ENCODE data around the gene HDAC3.

- TF ChIP-seq POLR2A (IDR thresholded peaks at IDR 0.05; ENCODE audit: borderline replicate concordance, extremely low read depth, insufficient read depth, insufficient read length) = no peak
- TF ChIP-seq CEBPB (IDR thresholded peaks at IDR 0.05; ENCODE audit: low read depth) = no peak
- TF ChIP-seq ZFX (IDR thresholded peaks at IDR 0.05) = no peak
- TF ChIP-seq EZH2 (IDR thresholded peaks at IDR 0.05) = no peak
- TF ChIP-seq ZNF274 (IDR thresholded peaks at IDR 0.05; ENCODE audit: low read depth, low read length) = no peak
- TF ChIP-seq YY1 (IDR thresholded peaks at IDR 0.05; ENCODE audit: extremely low read depth, insufficient replicate concordance, low read depth, low read length) = no peak
- TF ChIP-seq, protein P1, sequence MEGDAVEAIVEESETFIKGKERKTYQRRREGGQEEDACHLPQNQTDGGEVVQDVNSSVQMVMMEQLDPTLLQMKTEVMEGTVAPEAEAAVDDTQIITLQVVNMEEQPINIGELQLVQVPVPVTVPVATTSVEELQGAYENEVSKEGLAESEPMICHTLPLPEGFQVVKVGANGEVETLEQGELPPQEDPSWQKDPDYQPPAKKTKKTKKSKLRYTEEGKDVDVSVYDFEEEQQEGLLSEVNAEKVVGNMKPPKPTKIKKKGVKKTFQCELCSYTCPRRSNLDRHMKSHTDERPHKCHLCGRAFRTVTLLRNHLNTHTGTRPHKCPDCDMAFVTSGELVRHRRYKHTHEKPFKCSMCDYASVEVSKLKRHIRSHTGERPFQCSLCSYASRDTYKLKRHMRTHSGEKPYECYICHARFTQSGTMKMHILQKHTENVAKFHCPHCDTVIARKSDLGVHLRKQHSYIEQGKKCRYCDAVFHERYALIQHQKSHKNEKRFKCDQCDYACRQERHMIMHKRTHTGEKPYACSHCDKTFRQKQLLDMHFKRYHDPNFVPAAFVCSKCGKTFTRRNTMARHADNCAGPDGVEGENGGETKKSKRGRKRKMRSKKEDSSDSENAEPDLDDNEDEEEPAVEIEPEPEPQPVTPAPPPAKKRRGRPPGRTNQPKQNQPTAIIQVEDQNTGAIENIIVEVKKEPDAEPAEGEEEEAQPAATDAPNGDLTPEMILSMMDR (IDR thresholded peaks at IDR 0.05 in 2 of 3, conservative IDR thresholded peaks at IDR 0.05 in 1 of 3; ENCODE audit: borderline replicate concordance in 1 of 3, insufficient read depth in 1 of 3, low read depth in 2 of 3, low read length in 2 of 3) = no peak
- no peak for TF ChIP-seq SRF (IDR thresholded peaks at IDR 0.05; ENCODE audit: low read depth)
- TF ChIP-seq SP1 (IDR thresholded peaks at IDR 0.05; ENCODE audit: low read depth) = no peak
- no peak for TF ChIP-seq EZH2phosphoT487 (IDR thresholded peaks at IDR 0.05; ENCODE audit: borderline replicate concordance)
- no peak for TF ChIP-seq RAD21 (IDR thresholded peaks at IDR 0.05; ENCODE audit: low read depth)
- no peak for TF ChIP-seq REST (IDR thresholded peaks at IDR 0.05; ENCODE audit: low read depth)
- TF ChIP-seq, protein P2, sequence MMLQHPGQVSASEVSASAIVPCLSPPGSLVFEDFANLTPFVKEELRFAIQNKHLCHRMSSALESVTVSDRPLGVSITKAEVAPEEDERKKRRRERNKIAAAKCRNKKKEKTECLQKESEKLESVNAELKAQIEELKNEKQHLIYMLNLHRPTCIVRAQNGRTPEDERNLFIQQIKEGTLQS (IDR thresholded peaks at IDR 0.05) = no peak
- TF ChIP-seq MAX (IDR thresholded peaks at IDR 0.05) = no peak
These were observed 51.1 kb downstream of the HDAC3 start for GRCh38 chr5:141585594-141585993.
